Duodenal mucosa (tissue), 2 donors: ENCODE measurements around the gene B3GALT6.
A peak's percentile ranks its signal among the peaks of the same experiment; 100 is the strongest.

Experiments used
- H3K27ac ChIP-seq: one replicate; pipeline ENCODE4 v1.7.0; 2013; ENCODE audit warnings: low read depth, low read length
- H3K27me3 ChIP-seq, 2 donors: one replicate each; pipeline ENCODE4 v1.7.0; 2013; ENCODE audit warnings: low read length in 2 of 2, control low read depth in 1 of 2; ENCODE audit not compliant: insufficient read depth in 2 of 2, control insufficient read depth in 1 of 2
- H3K36me3 ChIP-seq, 2 donors: one replicate each; pipeline ENCODE4 v1.7.0; 2013; ENCODE audit warnings: low read length in 2 of 2, control low read depth in 1 of 2; ENCODE audit not compliant: insufficient read depth in 2 of 2, control insufficient read depth in 1 of 2
- H3K4me1 ChIP-seq, 2 donors: one replicate each; pipeline ENCODE4 v1.7.0; 2013; ENCODE audit warnings: low read length in 2 of 2, control low read depth in 1 of 2; ENCODE audit not compliant: insufficient read depth in 2 of 2, control insufficient read depth in 1 of 2
- H3K4me3 ChIP-seq, 2 donors: one replicate each; pipeline ENCODE4 v1.7.0; 2013; ENCODE audit warnings: low read length in 2 of 2, low read depth in 1 of 2
- H3K9ac ChIP-seq, 2 donors: one replicate each; pipeline ENCODE4 v1.7.0; 2013; ENCODE audit warnings: low read length in 2 of 2, low read depth in 1 of 2
- H3K9me3 ChIP-seq, 2 donors: one replicate each; pipeline ENCODE4 v1.7.0; 2013; ENCODE audit warnings: low read length in 2 of 2, control low read depth in 1 of 2; ENCODE audit not compliant: control insufficient read depth in 1 of 2

The B3GALT6 gene

DNA sequence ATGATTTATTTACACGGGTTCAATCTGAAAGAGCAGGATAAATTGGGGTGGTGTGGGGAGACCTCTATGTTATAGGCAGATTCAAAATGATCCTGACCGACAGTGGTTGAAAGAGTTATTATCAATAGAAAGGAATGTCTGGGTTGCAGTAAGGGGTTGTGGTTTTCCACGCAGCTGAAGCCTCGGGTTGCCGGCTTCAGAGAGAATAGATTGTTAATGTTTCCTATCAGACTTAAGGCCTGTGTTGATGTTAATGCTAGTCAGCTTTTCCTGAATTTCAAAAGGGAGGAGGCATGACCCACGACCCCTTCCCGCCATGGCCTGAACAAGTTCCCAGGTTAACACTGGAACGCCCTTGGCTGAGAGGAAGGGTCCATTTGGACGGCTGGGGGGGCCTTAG, 43.8 kb downstream of the B3GALT6 start:
- H3K4me3 ChIP-seq, result no peak overlapping the region
- no peak overlapping the region for H3K27ac ChIP-seq
- no peaks in the 10 kb centered on the region for H3K27me3 ChIP-seq
- H3K36me3 ChIP-seq, result peaks cover 2 to 6% of the 10 kb centered on the region in 2 donors
- no peaks in the 10 kb centered on the region for H3K9me3 ChIP-seq
- no peak overlapping the region for H3K9ac ChIP-seq
- H3K4me1 ChIP-seq, result peaks cover 29 to 31% of the 10 kb centered on the region in 2 donors

DNA sequence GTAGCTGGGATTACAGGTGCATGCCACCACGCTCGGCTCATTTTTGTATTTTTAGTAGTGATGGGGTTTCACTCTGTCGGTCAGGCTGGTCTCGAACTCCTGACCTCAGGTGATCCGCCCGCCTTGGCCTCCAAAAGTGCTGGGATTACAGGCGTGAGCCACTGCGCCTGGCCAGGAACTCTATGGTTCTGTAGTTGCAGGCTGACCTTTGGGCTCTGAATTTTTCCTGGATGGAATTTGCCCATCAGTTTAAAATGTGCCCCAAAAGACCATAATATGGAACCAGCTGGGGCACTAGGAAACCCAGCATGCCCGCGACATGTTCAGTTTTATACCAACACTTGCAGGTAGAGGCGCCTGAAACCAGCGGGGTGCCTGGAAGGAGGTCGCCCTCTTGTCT, 46.6 kb downstream of the B3GALT6 start:
- Histone ChIP-seq H3K27me3 (no peaks in the 10 kb centered on the region), H3K4me1 (peaks cover 24 to 28% of the 10 kb centered on the region in 2 donors), H3K4me3 (no peak overlapping the region), H3K36me3 (no peaks in the 10 kb centered on the region), H3K9ac (no peak overlapping the region), H3K27ac (no peak overlapping the region), H3K9me3 (no peaks in the 10 kb centered on the region)

DNA sequence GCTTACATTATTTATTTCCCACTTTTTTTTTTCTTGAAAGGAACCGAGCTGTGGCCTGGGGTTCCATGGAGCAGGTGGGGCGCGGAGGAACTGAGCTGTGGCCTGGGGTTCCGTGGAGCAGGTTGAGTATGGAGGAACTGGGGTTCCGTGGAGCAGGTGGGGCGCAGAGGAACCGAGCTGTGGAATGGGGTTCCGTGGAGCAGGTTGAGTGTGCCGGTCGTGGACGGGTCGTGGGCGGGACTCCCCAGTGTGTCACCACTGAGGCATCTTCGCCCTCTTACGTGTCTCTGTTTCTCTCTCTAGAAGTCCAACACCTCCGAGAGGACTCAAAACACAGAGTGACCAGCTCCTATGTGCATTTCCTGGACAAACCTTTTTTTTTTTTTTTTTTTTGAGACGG, 47.0 kb downstream of the B3GALT6 start:
- Histone ChIP-seq H3K4me3 (no peak overlapping the region), H3K9ac (no peak overlapping the region), H3K9me3 (no peaks in the 10 kb centered on the region), H3K36me3 (no peaks in the 10 kb centered on the region), H3K27ac (no peak overlapping the region), H3K4me1 (peaks cover 24 to 30% of the 10 kb centered on the region in 2 donors), H3K27me3 (no peaks in the 10 kb centered on the region)

DNA sequence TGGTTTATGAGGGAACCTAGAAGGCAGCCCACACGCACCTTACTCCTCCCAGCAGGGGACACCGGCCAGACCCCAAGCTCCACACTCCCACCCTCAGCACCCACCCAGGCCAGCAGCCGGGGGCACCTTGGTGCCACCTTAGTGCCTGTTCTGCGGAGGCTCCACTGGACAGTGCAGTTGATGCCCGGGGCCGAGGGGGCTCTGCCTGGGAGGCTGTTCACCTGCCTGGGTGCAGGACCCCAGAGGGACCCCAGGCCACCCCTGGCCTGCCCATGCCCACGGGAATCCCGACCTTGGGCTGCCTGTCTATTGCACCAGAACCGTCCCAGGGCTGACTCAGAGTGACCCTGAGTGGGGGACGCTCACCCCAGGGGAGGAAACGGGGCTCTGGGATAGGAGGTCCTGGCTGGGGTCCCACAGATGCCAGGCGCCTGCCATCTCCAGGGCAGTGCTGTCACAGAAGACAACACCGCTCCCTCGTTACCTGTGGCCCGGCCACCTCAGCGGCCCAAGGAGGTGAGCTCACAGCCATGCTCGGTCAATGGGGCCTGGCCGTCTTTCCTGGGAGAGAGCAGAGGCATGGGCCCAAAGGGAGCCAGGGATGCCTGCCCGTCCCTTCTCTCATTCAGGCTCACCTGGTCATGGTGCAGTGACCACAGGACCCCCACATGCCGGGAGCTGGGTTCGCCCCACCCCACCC, 48.9 kb downstream of the B3GALT6 start:
- H3K9me3 ChIP-seq, result no peaks in the 10 kb centered on the region
- H3K36me3 ChIP-seq, result no peaks in the 10 kb centered on the region
- peak overlapping the region in 1 of 2 donors; percentile 36 for H3K9ac ChIP-seq
- peak overlapping the region; percentile 24 to 36 for H3K4me3 ChIP-seq
- peaks cover 25 to 26% of the 10 kb centered on the region in 2 donors for H3K4me1 ChIP-seq
- H3K27me3 ChIP-seq, result peaks cover 0 to 9% of the 10 kb centered on the region in 2 donors
- H3K27ac ChIP-seq, result no peak overlapping the region

DNA sequence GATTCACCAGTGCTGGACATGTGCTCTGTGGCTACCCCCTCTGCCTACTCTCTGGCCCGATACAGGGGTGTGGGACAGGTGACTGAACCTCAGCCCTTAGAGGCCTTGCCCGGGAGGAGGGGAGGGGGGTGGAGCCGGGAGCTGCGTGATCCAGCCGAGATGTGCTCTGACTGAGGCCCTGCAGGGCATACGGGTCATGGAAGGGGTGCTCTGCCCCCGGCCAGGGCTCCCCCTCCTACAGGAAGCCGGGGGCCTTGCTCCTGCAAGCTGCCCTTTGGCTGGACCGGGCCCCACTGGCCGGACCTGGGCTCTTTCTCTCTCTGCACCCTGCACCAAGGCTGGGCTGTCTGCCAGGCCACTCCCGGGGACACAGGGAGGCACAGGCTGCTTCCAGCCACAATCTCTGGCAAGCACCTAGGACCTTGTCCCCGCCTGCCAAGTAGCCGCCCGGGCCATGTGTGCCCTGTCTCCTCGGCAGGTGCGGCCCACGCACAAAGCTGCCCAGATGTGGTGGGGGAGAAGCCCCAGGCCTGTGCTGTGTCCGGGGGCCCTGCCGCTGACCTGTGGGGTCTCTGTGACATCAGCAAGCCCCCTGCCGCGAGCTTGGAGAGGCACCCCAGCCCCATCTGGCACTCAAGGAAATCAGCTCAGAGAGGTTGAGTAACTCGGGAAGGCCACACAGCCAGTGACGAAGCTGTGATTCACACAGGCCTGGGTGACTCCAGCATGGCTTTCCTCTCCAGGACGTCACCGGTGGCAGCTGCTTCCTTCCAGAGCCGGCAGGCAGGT, 49.7 kb downstream of the B3GALT6 start:
- Histone ChIP-seq H3K4me1 (peaks cover 25 to 26% of the 10 kb centered on the region in 2 donors), H3K27ac (peak overlapping the region; percentile 87), H3K9me3 (no peaks in the 10 kb centered on the region), H3K4me3 (peak overlapping the region; percentile 24 to 36), H3K27me3 (peaks cover 0 to 16% of the 10 kb centered on the region in 2 donors), H3K9ac (peak overlapping the region; percentile 16 to 36), H3K36me3 (no peaks in the 10 kb centered on the region)

DNA sequence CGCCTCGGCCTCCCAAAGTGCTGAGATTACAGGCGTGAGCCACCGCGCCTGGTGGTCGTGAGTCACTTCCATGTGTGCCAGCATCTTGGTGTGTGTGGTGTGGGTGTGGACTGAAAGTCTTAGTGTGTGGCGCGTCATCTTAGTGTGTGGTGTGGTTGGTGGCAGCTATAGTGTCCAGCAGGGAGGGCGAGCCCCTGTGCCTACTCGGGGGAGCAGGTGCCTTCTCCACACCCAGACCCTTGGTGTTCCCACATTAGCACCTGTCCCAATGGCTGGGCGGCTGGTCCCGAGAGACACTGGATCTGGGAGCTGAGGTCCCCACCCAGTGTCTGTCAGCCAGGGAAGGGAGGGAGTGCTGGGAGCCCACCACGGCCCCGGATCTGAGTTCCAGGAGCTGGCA, 51.0 kb downstream of the B3GALT6 start:
- no peaks in the 10 kb centered on the region for H3K9me3 ChIP-seq
- no peaks in the 10 kb centered on the region for H3K36me3 ChIP-seq
- no peak overlapping the region for H3K9ac ChIP-seq
- H3K4me1 ChIP-seq, result peaks cover 25 to 26% of the 10 kb centered on the region in 2 donors
- H3K27me3 ChIP-seq, result peaks cover 0 to 26% of the 10 kb centered on the region in 2 donors
- no peak overlapping the region for H3K4me3 ChIP-seq
- H3K27ac ChIP-seq, result no peak overlapping the region

DNA sequence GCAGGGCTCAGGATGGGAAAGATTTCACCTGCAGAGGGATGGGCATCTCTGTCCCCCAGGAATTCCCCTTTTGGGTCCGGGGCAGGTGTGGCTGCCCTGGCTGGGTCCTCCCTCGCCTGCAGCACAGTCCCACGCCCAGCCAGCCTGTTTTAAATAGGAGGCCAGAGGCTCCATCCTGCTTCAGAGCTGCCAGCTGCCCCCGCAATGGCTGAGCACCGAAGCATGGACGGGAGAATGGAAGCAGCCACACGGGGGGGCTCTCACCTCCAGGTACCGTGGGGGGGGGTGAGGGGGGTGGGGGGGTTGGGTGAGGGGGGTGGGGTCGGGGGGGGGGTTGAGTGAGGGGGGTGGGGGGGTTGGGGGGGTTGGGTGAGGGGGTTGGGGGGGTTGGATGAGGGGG, 51.8 kb downstream of the B3GALT6 start:
- Histone ChIP-seq H3K4me1 (peaks cover 22 to 25% of the 10 kb centered on the region in 2 donors), H3K4me3 (no peak overlapping the region)

More for the DNA sequence above, 51.8 kb downstream of the B3GALT6 start:
- peaks cover 0 to 26% of the 10 kb centered on the region in 2 donors for H3K27me3 ChIP-seq
- no peaks in the 10 kb centered on the region for H3K36me3 ChIP-seq
- no peaks in the 10 kb centered on the region for H3K9me3 ChIP-seq
- H3K27ac ChIP-seq, result no peak overlapping the region
- no peak overlapping the region for H3K9ac ChIP-seq
